PC-9 (cell line): Measurements from ENCODE around the gene ENPP6.

ENCODE experiments used
- EZH2 ChIP-seq: fragments of 200-600 bp; sonication (generic); IDR thresholded peaks from 2 replicates; pipeline ENCODE4 v1.8.0; 2017; ENCODE audit warnings: antibody characterized with exemption, low read depth
- TF ChIP-seq, protein P1 (sequence below): fragments of 200-600 bp; sonication (generic); conservative IDR thresholded peaks from 2 replicates; pipeline ENCODE4 v1.6.1; 2017; ENCODE audit warnings: mixed run types, antibody characterized with exemption, mild to moderate bottlenecking, moderate library complexity

- TF ChIP-seq, protein P1, sequence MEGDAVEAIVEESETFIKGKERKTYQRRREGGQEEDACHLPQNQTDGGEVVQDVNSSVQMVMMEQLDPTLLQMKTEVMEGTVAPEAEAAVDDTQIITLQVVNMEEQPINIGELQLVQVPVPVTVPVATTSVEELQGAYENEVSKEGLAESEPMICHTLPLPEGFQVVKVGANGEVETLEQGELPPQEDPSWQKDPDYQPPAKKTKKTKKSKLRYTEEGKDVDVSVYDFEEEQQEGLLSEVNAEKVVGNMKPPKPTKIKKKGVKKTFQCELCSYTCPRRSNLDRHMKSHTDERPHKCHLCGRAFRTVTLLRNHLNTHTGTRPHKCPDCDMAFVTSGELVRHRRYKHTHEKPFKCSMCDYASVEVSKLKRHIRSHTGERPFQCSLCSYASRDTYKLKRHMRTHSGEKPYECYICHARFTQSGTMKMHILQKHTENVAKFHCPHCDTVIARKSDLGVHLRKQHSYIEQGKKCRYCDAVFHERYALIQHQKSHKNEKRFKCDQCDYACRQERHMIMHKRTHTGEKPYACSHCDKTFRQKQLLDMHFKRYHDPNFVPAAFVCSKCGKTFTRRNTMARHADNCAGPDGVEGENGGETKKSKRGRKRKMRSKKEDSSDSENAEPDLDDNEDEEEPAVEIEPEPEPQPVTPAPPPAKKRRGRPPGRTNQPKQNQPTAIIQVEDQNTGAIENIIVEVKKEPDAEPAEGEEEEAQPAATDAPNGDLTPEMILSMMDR, result no peak
- TF ChIP-seq EZH2, result no peak
These were observed 63.9 kb downstream of the ENPP6 start for GRCh38 chr4:184153781-184154180.
